ENCODE data around the gene SLIT3. TPM values are rescaled to one million over a fixed set of nuclear protein-coding genes. Genes with fewer than 3 reads are reported as not detected.

SLIT3 gene
- total and polyA plus RNA-seq, 2 experiments from 2014 or later: 58.4 to 96.7 TPM

- Histone ChIP-seq H3K27me3 (no peaks in the 10 kb centered on the region), H3K4me1 (ENCODE audit: insufficient read depth) (peaks cover 32% of the 10 kb centered on the region), H3K4me2 (no peak overlapping the region), H3K9me2 (replicated peaks; ENCODE audit: insufficient read depth) (no peaks in the 10 kb centered on the region), H3K9me3 (ENCODE audit: low read depth) (no peaks in the 10 kb centered on the region), H4K20me1 (ENCODE audit: insufficient read depth, poor library complexity, severe bottlenecking) (no peaks in the 10 kb centered on the region), H3K36me3 (replicated peaks; ENCODE audit: insufficient read depth, low read depth) (no peaks in the 10 kb centered on the region), H3K4me3 (no peak overlapping the region), H3K27ac (no peak overlapping the region), H2AFZ (no peak overlapping the region), H3K79me2 (peaks cover 37% of the 10 kb centered on the region)
- 91% methylated on average over 3 of the region's 3 CpGs for WGBS (ENCODE audit: low lambda C conversion rate, missing lambda C conversion rate)
- no peak for DNase-seq (ENCODE audit: low spot score)
- no peak for TF ChIP-seq EZH2phosphoT487 (IDR thresholded peaks at IDR 0.05; ENCODE audit: low read depth, severe bottlenecking, unreplicated experiment)
- TF ChIP-seq CTCF (IDR thresholded peaks at IDR 0.05; ENCODE audit: poor library complexity): peak; percentile 10
- no peak for TF ChIP-seq EZH2 (IDR thresholded peaks at IDR 0.05; ENCODE audit: borderline replicate concordance)
These were observed 30.1 kb downstream of the SLIT3 start for GRCh38 chr5:169270827-169271226.

- no peaks in the 10 kb centered on the region for H3K27me3 ChIP-seq
- H3K27ac ChIP-seq: peak overlapping the region; percentile 28
- no peaks in the 10 kb centered on the region for H3K9me2 ChIP-seq (replicated peaks; ENCODE audit: insufficient read depth)
- no peak for DNase-seq (ENCODE audit: low spot score)
- peaks cover 58% of the 10 kb centered on the region for H3K79me2 ChIP-seq
- H3K4me2 ChIP-seq: peak overlapping the region; percentile 15
- 62% methylated on average over 7 of the region's 7 CpGs for WGBS (ENCODE audit: low lambda C conversion rate, missing lambda C conversion rate)
- TF ChIP-seq EZH2phosphoT487 (IDR thresholded peaks at IDR 0.05; ENCODE audit: low read depth, severe bottlenecking, unreplicated experiment) (no peak), EZH2 (IDR thresholded peaks at IDR 0.05; ENCODE audit: borderline replicate concordance) (no peak), CTCF (IDR thresholded peaks at IDR 0.05; ENCODE audit: poor library complexity) (no peak)
- peaks cover 18% of the 10 kb centered on the region for H3K4me1 ChIP-seq (ENCODE audit: insufficient read depth)
- no peaks in the 10 kb centered on the region for H3K36me3 ChIP-seq (replicated peaks; ENCODE audit: insufficient read depth, low read depth)
- H3K9me3 ChIP-seq (ENCODE audit: low read depth): no peaks in the 10 kb centered on the region
- H3K4me3 ChIP-seq: no peak overlapping the region
- no peaks in the 10 kb centered on the region for H4K20me1 ChIP-seq (ENCODE audit: insufficient read depth, poor library complexity, severe bottlenecking)
- H2AFZ ChIP-seq: no peak overlapping the region
These were observed 32.9 kb downstream of the SLIT3 start for GRCh38 chr5:169268019-169268418.

- no peak for TF ChIP-seq EZH2 (IDR thresholded peaks at IDR 0.05; ENCODE audit: borderline replicate concordance)
- TF ChIP-seq CTCF (IDR thresholded peaks at IDR 0.05; ENCODE audit: poor library complexity): peak; percentile 30
- WGBS (ENCODE audit: low lambda C conversion rate, missing lambda C conversion rate): 59% methylated on average over 3 of the region's 3 CpGs
- Histone ChIP-seq H3K4me3 (no peak overlapping the region), H3K9me2 (replicated peaks; ENCODE audit: insufficient read depth) (no peaks in the 10 kb centered on the region), H3K4me1 (ENCODE audit: insufficient read depth) (peaks cover 10% of the 10 kb centered on the region), H3K9me3 (ENCODE audit: low read depth) (no peaks in the 10 kb centered on the region), H2AFZ (no peak overlapping the region), H3K79me2 (peaks cover 68% of the 10 kb centered on the region), H3K36me3 (replicated peaks; ENCODE audit: insufficient read depth, low read depth) (no peaks in the 10 kb centered on the region), H3K27me3 (no peaks in the 10 kb centered on the region), H4K20me1 (ENCODE audit: insufficient read depth, poor library complexity, severe bottlenecking) (no peaks in the 10 kb centered on the region), H3K27ac (no peak overlapping the region), H3K4me2 (no peak overlapping the region)
- DNase-seq (ENCODE audit: low spot score): no peak
These were observed 35.1 kb downstream of the SLIT3 start for GRCh38 chr5:169265888-169266287.

- H4K20me1 ChIP-seq (ENCODE audit: insufficient read depth, poor library complexity, severe bottlenecking): peaks cover 3% of the 10 kb centered on the region
- H3K36me3 ChIP-seq (replicated peaks; ENCODE audit: insufficient read depth, low read depth): no peaks in the 10 kb centered on the region
- H3K9me2 ChIP-seq (replicated peaks; ENCODE audit: insufficient read depth): no peaks in the 10 kb centered on the region
- no peak overlapping the region for H3K4me2 ChIP-seq
- TF ChIP-seq EZH2phosphoT487 (IDR thresholded peaks at IDR 0.05; ENCODE audit: low read depth, severe bottlenecking, unreplicated experiment): no peak
- no peak for TF ChIP-seq EZH2 (IDR thresholded peaks at IDR 0.05; ENCODE audit: borderline replicate concordance)
- no peak for TF ChIP-seq CTCF (IDR thresholded peaks at IDR 0.05; ENCODE audit: poor library complexity)
- H3K4me1 ChIP-seq (ENCODE audit: insufficient read depth): peaks cover 10% of the 10 kb centered on the region
- no peaks in the 10 kb centered on the region for H3K9me3 ChIP-seq (ENCODE audit: low read depth)
- H3K4me3 ChIP-seq: no peak overlapping the region
- WGBS (ENCODE audit: low lambda C conversion rate, missing lambda C conversion rate): 78% methylated on average over 7 of the region's 7 CpGs
- no peaks in the 10 kb centered on the region for H3K27me3 ChIP-seq
- H3K79me2 ChIP-seq: peaks cover 70% of the 10 kb centered on the region
- H3K27ac ChIP-seq: no peak overlapping the region
- no peak overlapping the region for H2AFZ ChIP-seq
- no peak for DNase-seq (ENCODE audit: low spot score)
These were observed 37.3 kb downstream of the SLIT3 start for GRCh38 chr5:169263591-169263990.
